GM19240 (cell line): Measurements from ENCODE around the gene CCL1.

ENCODE experiments used
- DNase-seq: peaks from one replicate; pipeline ENCODE4 v3.0.0; 2011; ENCODE audit warnings: low spot score; ENCODE audit not compliant: insufficient read length

Gene CCL1

DNA sequence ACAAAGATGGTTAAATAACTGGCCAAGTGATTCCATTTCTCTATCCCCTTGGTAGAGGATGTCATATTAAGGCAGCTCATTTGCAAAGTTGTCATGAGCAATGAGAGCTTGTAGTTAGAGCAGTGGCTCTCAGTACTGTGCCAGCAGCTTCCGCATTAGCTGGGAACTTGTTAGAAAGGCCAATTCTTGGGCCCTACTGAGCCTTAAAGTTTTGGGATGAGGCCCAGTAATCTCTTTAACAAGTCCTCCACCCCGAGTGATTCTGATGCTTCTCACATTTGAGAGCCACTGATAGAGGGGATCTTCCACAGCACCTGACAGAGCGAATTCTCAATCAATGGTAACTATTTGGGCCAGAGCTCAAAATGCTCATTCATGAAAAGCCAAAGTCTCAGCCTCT lies 20.2 kb upstream of the CCL1 start:
- DNase-seq = no peak

GRCh38 chr17:34382621-34383124 lies 19.6 kb upstream of the CCL1 start:
- DNase-seq = no peak

DNA sequence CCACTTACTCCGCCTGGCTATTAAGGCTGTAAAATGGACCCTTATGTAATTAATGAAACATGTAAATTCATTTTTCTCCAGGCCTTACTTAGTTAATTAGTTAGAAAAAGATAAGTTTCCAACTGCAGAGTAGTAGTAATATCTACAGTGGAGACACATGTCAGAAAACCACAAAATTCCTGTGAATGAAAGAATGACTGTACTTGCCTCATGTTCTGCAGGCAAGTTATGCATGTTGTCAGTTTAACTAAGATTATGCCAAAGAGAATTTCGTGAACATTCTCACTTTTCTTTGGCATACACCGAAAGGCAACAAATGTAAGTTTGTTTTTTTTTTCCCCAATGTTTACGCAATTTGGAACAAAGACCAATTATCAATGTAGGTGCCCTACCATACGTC lies 16.8 kb upstream of the CCL1 start:
- no peak for DNase-seq

DNA sequence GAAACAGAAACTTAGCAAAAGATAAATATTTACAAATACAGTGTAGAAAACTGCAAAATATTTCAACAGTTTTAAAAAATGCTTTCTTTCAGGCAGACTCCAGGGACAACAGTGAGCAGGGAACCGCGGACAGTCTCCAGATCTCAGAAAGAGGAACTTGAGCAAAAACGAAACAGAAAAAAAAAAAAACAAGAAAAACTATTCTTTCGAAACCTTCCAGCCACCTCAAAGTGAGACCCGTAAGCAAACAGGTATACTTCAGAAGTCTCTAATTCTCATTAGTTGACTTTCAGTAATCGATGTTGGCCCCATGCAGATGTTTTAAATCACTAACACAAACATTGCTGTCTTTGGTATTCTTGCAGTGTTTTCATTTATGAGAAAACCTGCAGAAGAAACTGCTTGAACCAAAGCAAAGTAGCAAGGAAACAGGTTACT lies 15.7 kb upstream of the CCL1 start:
- DNase-seq = peak; percentile 65

- DNase-seq = no peak
These were observed 14.2 kb upstream of the CCL1 start for GRCh38 chr17:34377078-34377823.

DNA sequence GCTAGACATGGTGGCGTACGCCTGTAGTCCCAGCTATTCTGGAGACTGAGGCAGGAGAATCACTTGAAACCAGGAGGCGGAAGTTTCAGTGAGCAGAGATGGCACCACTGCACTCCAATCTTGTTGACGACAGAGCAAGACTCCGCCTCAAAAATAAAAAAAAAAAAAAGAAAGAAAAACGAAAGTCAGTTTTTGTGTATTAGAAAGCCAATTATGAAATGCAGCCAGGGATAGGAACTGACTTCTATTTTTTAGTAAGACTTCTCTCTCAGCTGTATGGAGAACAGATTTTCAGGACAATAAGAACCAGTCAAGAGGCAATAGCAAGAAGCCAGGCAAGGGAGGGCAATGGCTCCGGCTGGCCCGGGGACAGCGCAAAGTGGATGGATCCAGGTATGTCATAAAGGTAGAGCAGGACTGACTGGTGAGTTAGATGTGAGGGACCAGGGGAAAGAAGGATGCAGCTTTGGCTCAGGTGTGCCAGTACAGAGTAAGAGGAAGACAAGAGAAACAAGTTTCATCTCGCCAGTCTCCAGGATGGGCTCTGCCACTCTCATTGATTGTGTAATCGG lies 12.5 kb upstream of the CCL1 start:
- DNase-seq = no peak

- no peak for DNase-seq
These were observed 11.4 kb upstream of the CCL1 start for GRCh38 chr17:34374457-34374856.

DNA sequence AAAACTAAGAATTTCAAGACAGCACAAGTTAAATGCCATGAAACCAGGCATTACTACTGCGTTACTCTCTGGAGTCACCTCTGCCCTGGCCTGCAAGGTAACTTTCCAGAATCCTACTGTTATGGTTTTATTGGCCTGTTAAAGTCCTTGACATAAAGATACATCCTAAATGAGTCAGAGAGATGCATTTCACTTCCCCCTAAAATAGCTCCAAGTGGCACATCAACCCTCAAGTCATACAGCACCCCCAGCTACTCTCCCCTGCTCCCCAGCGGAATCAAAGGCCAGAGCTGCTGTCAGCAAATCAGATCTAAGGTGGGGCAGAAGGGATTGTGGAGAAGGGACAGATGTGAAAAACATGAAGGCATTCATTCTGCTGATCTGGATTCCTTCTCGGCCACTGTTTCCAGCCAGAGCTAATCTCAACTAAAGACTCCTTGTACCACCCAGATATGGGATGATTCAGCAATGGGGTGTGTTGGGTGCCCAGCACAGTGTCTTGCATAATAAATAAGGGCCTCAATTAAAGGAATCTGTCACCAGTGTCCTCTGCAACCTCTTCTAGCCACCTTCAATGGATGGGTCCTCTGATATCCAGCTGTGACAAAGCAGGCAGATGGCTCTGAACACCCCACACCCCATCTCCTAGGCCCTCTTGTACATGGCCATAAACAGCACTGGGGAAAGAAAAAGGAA lies 8.5 kb upstream of the CCL1 start:
- DNase-seq = no peak

GRCh38 chr17:34370997-34371395 lies 8.0 kb upstream of the CCL1 start:
- no peak for DNase-seq

- no peak for DNase-seq
These were observed 7.5 kb upstream of the CCL1 start for GRCh38 chr17:34370376-34370996.

DNA sequence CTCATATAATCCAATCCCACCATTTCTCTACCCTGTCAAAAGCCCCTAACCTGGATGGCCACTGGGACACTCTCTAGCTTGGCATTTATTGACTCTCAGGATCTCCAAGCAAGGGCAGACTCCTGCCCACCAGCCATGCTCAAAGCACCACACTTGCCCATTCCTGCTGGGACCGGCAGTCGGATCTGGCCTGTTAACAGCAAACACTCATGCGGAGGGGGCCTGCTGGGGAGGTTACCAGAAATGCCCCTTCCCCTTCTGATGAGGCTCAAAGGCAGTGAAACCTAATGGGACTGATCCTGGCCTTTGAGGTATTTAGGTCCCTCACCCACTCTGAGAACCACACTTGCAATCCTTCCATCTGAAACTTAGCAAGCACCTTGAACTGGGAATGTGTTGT lies 6.5 kb upstream of the CCL1 start:
- DNase-seq = no peak

- no peak for DNase-seq
These were observed 6.0 kb upstream of the CCL1 start for GRCh38 chr17:34368946-34369500.

- no peak for DNase-seq
These were observed 5.3 kb upstream of the CCL1 start for GRCh38 chr17:34368196-34368945.

- no peak for DNase-seq
These were observed 4.6 kb upstream of the CCL1 start for GRCh38 chr17:34367486-34368195.

- DNase-seq = no peak
These were observed 3.6 kb upstream of the CCL1 start for GRCh38 chr17:34366529-34367107.

DNA sequence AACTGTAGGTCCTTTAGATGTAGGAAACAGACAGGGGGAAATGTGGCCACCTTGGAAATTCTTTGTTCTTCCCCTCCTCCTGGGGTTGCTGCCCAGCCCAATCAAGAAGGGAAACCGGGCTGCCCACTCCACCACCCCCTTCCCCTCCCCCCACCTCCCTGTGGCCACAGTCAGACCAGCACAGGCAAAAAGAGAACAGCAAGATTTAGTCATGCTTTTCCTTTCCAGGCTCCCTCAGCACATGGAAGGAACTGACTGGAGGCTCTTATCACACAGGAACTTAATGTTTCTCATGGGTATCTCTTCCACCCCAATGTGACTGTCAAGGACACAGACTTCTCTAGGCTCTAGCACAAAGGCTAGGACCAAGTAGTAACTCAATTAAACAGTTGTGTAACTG lies 3.0 kb upstream of the CCL1 start:
- DNase-seq = no peak

DNA sequence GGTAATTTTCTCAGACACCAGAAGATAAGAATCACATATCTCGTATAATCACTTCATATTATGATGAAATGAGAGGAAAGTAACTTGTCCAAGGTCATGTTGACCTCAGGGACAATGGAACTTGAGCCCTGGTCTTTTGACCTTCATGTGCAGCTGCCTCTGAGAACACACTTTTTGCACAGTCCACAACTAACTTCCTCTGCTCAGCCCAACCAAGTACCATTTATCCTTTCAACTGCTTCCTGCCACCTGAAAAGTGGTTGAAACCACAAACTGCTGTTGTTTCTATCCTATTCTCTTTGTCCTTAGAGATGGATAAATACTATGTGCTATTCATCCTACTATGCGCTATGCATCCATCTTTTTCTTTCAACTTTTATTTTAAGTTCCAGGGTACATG lies 2.3 kb upstream of the CCL1 start:
- no peak for DNase-seq

GRCh38 chr17:34364751-34365150 lies 1.7 kb upstream of the CCL1 start:
- no peak for DNase-seq

GRCh38 chr17:34361478-34362061 lies 1.5 kb downstream of the CCL1 start:
- DNase-seq = peak; percentile 52
